ENCODE results near the gene AFF4.
"Not testable (repeated sequence)": the region's sequence is repeated elsewhere in the genome, so short reads cannot be mapped to it uniquely, and the experiment has no call there.

- TF ChIP-seq SMC3 (conservative IDR thresholded peaks at IDR 0.05; ENCODE audit: poor library complexity); MXI1 (conservative IDR thresholded peaks at IDR 0.05; ENCODE audit: poor library complexity, severe bottlenecking); CTCF (IDR thresholded peaks at IDR 0.05; ENCODE audit: poor library complexity, severe bottlenecking); EZH2 (IDR thresholded peaks at IDR 0.05; ENCODE audit: borderline replicate concordance, insufficient read depth, low read length, poor library complexity, severe bottlenecking): not testable (repeated sequence)
Measured at GRCh38 chr5:133008455-133008854, 45.0 kb upstream of the AFF4 start.

Data from neural cell (in vitro differentiated cells).